ENCODE results near the gene ZDHHC21.
"Not testable (repeated sequence)": the region's sequence is repeated elsewhere in the genome, so short reads cannot be mapped to it uniquely, and the experiment has no call there.

The ZDHHC21 gene

DNA sequence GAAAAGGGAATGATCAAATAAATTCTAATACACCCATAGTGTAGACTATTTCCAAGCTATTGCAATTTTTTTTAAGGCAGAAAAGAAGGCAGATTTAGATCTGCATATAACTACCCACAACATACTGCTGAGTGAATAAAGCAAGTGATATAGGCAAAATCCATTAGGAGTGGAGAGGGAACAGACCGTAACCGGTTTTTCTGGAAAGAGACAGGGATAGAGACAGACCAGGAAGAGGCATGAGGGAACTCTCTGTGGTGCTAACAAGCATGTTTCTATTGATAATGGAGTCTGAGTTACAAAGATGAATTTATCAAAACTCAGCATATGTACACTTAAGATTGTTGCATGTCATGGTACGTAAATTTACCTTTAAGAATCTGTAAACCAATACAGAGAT lies 14.5 kb downstream of the ZDHHC21 start:
- DNase-seq = no peak

DNA sequence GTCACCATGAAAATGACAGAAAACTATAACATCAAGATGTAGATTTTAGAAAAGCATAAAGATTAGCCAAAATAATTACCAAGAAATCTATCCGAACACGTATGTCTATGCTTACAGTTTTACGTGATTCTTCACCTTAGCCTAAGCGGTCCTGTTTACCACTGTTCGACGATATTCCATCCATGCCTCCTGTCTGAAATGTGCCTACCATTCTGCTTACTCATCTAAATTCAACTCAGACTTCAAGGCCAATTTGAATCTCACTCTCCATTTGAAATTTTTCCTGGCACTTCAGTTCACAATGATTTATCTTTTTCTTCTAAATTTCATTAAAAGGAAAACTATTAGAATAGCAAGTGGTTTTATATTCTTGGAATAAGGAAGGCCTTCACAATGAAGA lies 15.4 kb downstream of the ZDHHC21 start:
- no peak for DNase-seq

DNA sequence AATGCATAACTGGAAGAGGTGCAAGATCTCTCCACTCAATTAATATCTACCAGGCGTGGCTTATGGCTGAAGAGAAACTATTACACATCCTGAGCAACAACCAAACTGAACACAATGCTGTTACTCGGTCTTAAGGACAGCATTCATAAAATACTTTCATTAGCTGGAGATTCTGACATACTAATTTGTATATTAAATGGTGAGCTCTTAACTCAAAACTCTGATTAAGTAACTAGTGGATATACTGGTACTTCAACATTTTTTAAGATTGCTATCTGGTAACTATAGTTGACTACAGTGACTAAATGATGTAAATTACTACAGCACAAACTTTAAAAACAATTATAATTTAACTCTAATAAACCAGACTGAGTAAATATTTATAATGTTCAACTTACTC lies 15.8 kb downstream of the ZDHHC21 start:
- DNase-seq = no peak

GRCh38 chr9:14674630-14675029 lies 18.6 kb downstream of the ZDHHC21 start:
- no peak for DNase-seq

GRCh38 chr9:14671377-14671776 lies 21.9 kb downstream of the ZDHHC21 start:
- DNase-seq = no peak

DNA sequence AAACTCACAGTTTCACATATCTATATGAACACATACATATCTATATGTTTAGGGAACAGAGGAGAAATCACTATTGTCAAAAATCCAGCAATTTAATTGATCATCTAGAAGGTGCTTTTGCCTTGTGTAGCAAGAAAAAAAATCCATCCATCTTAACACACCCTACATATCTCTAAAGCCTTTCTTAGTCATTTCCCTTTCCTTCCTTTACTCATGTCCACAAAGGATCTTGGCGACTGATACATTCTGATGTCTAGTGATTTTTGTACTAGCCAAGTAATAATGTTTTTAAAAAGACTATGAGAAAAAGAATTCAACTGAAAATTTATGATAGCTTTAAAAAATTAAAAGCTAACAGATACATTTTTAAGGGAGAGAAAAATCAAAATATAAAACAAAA lies 22.5 kb downstream of the ZDHHC21 start:
- DNase-seq = no peak

DNA sequence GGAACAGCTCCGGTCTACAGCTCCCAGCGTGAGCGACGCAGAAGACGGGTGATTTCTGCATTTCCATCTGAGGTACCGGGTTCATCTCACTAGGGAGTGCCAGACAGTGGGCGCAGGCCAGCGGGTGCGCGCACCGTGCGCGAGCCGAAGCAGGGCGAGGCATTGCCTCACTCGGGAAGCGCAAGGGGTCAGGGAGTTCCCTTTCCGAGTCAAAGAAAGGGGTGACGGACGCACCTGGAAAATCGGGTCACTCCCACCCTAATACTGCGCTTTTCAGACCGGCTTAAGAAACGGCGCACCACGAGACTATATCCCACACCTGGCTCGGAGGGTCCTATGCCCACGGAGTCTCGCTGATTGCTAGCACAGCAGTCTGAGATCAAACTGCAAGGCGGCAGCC lies 29.2 kb downstream of the ZDHHC21 start:
- DNase-seq = not testable (repeated sequence)

GRCh38 chr9:14662060-14662453 lies 31.2 kb downstream of the ZDHHC21 start:
- no peak for DNase-seq

DNA sequence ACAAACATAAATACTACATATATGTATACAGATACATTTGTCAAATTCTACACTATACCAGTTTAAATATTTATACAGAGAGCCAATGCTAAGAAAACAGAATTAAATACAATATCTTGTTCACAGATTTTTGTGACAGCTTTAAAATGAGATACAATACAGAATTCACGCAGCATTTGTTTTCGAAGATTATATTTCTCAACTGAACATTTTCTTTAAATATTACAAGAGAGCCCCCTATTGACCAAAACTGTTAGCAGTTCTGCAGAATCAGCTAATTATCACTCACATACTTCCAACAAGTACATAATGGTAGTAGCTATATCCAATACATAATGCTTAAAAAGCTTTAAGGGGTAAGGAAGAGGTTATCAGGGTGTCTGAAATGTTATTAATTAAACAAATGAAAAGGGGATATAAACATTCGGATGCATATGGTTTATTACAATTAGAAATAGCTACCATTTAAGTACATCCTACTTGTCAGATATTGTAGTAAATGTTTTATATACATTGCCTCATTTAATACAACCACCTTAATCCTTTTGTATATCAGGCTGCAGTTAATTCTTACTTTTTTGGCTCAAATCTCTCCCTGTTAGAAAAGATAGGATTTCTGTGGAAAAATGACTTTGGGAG lies 31.7 kb downstream of the ZDHHC21 start:
- no peak for DNase-seq

GRCh38 chr9:14660721-14661120 lies 32.5 kb downstream of the ZDHHC21 start:
- no peak for DNase-seq

DNA sequence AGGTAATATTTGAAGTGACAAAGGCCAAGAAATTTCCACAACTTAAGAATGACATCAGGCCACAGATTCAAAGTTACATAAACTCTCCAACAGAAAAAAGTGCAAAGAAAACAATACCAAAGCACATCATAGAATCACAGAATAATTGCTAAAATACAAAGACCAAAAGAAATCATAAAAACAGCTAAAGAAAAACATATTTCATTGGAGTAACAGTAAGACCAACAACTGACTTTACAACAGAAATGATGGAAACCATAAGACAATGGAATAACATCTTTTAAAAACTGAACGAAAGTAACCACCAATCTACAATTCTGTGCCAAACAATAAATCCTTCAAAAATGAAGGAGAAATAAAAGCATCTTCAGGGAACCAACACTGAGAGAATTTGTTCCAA lies 38.3 kb downstream of the ZDHHC21 start:
- DNase-seq = no peak

DNA sequence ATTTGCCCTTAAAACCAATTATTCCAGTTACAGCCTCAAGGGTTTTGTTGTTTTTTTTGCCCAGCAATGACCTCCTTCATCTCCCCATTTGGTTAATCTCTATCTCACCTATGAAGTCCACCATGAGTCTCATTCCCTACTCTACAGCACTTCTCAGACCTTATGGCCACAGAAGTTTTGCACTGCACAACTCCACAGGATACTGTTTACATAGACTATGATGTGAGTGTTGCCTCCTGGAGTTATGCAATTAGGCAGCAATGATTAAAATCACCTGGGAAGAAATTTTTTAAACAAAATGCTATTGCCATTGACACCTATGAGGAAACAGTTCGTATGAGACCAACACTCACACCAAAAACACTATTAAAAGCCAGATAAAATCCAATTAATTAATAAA lies 39.7 kb downstream of the ZDHHC21 start:
- DNase-seq = no peak

- DNase-seq = no peak
Measured at GRCh38 chr9:14652729-14653377, 40.4 kb downstream of the ZDHHC21 start.

- DNase-seq = no peak
Measured at GRCh38 chr9:14650596-14650995, 42.6 kb downstream of the ZDHHC21 start.

DNA sequence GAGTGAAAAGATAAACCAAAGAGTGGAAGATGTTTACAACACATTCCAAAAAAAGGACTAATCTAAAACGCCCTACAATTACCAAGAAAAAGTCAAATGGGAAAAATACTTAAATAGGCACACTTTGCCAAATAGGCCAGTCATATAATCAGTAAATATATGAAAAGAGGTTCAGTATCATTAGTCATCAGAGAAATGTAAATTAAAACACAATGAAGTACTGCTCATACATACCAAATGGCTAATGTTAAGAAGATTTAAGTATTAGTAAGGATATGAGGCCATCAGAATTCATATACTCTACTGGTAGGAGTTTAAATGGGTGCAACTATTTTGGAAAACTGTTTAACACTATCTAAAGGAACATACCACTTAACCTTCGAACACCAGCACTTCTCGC lies 47.6 kb downstream of the ZDHHC21 start:
- DNase-seq = no peak

GRCh38 chr9:14640967-14641366 lies 52.3 kb downstream of the ZDHHC21 start:
- no peak for DNase-seq

DNA sequence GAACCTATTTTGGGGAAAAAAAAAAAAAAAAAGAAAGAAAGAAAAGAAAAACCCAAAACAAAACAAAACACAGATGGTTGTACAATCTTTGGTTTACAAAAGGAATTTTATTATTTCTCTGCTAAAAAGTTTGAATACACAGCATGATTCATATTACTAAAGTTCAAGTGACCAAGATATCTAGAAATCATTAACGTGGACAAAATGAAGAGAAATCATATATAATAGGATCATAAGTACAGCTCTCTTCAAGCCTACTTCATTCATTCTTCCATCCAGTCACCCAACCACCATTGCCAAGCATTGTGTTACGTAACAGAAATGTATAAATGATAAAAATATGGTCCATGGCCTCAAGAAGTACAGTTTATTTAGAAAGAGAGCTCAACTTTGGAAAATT lies 52.9 kb downstream of the ZDHHC21 start:
- DNase-seq = no peak

DNA sequence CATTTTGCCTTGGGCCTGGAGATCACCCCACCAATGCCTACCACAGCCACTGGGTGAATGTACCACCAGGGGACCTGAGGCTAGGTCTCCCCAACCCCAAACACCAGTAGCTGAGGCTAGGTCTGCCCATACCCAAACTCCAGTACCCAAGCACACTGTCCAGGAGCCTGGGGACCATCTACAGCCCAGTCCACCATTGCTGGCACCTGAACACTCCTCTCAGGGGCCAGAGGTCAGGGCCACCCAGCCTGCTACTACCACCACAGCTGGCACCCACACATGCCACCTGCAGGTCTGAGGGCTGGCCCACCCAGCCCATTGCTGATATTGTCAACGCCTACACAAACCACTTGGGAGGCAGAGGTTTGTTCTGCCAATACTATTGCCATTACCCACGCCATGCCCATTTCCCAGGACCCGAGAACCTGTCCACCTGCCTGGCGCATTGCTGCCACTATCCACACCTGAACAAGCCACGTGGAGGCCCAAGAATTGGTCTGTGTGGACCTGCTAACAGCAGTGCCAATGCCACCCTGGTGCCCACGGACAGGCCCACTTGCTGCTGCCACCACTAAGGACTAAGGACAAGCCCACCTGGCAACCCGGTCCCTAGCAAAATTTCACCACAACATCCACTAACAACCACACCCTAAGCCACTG lies 59.2 kb downstream of the ZDHHC21 start:
- no peak for DNase-seq

- DNase-seq = no peak
Measured at GRCh38 chr9:14633148-14633547, 60.1 kb downstream of the ZDHHC21 start.

DNA sequence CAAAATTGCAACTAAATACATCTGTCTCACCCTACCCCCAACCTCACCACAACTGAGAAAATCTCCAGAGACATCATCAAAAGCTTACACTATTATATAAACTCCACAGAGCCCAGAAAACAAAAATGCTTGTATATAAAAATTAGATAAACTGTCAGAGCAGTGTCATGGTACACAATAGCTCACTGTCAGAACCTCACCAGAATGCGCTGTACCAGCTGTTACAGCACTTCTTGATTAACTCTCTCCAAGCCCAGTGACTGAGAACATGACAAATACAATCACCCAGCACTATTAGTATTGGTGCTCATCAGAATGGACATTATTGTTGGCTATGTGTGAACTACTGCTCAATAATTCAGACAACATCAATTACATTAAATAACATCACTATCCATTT lies 65.7 kb downstream of the ZDHHC21 start:
- no peak for DNase-seq

- DNase-seq = no peak
Measured at GRCh38 chr9:14618836-14619420, 74.3 kb downstream of the ZDHHC21 start.

- no peak for DNase-seq
Measured at GRCh38 chr9:14616188-14616982, 76.8 kb downstream of the ZDHHC21 start.

DNA sequence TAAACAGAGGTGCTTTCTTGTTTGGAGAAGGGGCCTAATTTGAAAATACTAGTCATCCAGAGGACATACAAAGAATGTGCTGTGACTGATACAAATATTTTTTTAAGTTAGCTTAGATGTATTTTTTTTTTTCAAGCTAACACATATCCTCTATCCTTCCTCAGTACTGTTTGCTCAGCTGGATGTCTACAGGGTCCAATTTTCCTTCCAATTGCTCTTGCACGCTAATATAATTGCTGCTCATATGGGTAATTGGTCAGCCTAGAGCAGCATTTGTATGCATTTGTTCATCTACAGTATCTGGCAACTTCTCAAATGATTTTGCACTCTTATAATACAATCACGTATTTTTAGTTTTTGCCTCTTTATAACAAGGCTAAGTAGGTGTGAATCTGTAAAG lies 84.7 kb downstream of the ZDHHC21 start:
- no peak for DNase-seq

Data from T1000 (cell line).